OCI-LY1 (cell line): Measurements from ENCODE around the gene PUM2.
"Not testable (repeated sequence)": the region's sequence is repeated elsewhere in the genome, so short reads cannot be mapped to it uniquely, and the experiment has no call there.

Experiments used
- H2AFZ ChIP-seq: fragments of 200-600 bp; sonication (generic), shearing (Covaris generic); 2 replicates; pipeline ENCODE4 v1.6.0; 2014; ENCODE audit warnings: antibody characterized with exemption, mild to moderate bottlenecking, low read length
- H3F3A ChIP-seq: fragments of 200-600 bp; sonication (generic), shearing (Covaris generic); 2 replicates; pipeline ENCODE4 v1.6.0; 2014; ENCODE audit warnings: mild to moderate bottlenecking, antibody characterized with exemption, low read length, moderate library complexity; ENCODE audit not compliant: insufficient read depth
- H3K27ac ChIP-seq: fragments of 200-600 bp; sonication (generic); 2 replicates; pipeline ENCODE4 v1.5.1; 2014; ENCODE audit warnings: low read length, mixed run types, mild to moderate bottlenecking, low read depth; ENCODE audit not compliant: poor library complexity, severe bottlenecking
- H3K27me3 ChIP-seq: fragments of 200-600 bp; sonication (generic); 2 replicates; pipeline ENCODE4 v1.6.0; 2014; ENCODE audit warnings: antibody characterized with exemption, mild to moderate bottlenecking, low read length, moderate library complexity; ENCODE audit not compliant: insufficient read depth
- H3K36me3 ChIP-seq: fragments of 200-600 bp; sonication (generic); 2 replicates; pipeline ENCODE4 v1.6.1; 2014; ENCODE audit warnings: mild to moderate bottlenecking, antibody characterized with exemption, low read length, moderate library complexity, mixed read lengths; ENCODE audit not compliant: insufficient read depth
- H3K4me1 ChIP-seq: fragments of 200-600 bp; sonication (generic); 2 replicates; pipeline ENCODE4 v1.5.1; 2014; ENCODE audit warnings: mild to moderate bottlenecking, low read length, moderate library complexity; ENCODE audit not compliant: insufficient read depth, severe bottlenecking
- H3K4me2 ChIP-seq: fragments of 200-600 bp; sonication (generic), shearing (Covaris generic); 2 replicates; pipeline ENCODE4 v1.6.1; 2014; ENCODE audit warnings: low read length
- H3K4me3 ChIP-seq: fragments of 200-600 bp; sonication (generic); 2 replicates; pipeline ENCODE4 v1.5.1; 2014; ENCODE audit warnings: low read length, low read depth, mild to moderate bottlenecking, mixed read lengths; ENCODE audit not compliant: poor library complexity, severe bottlenecking
- H3K79me2 ChIP-seq: fragments of 200-600 bp; shearing (Covaris generic); 2 replicates; pipeline ENCODE4 v1.6.1; 2016; ENCODE audit warnings: mixed run types, low read length, mixed read lengths; ENCODE audit not compliant: insufficient read depth
- H3K9ac ChIP-seq: fragments of 200-600 bp; sonication (generic), shearing (Covaris generic); 2 replicates; pipeline ENCODE4 v1.6.1; 2014; ENCODE audit warnings: mild to moderate bottlenecking, low read length, mixed read lengths
- H3K9me2 ChIP-seq: fragments of 200-600 bp; sonication (generic), shearing (Covaris generic); 2 replicates; pipeline ENCODE4 v1.6.1; 2014; ENCODE audit warnings: low read depth, mild to moderate bottlenecking, low read length, mixed read lengths
- H3K9me3 ChIP-seq: fragments of 200-600 bp; shearing (Covaris generic); 2 replicates; pipeline ENCODE4 v1.6.1; 2014; ENCODE audit warnings: low read length, mixed read lengths
- H4K20me1 ChIP-seq: fragments of 200-600 bp; sonication (generic), shearing (Covaris generic); 2 replicates; pipeline ENCODE4 v1.6.0; 2016; ENCODE audit warnings: mild to moderate bottlenecking, low read length; ENCODE audit not compliant: insufficient read depth
- EZH2 ChIP-seq: fragments of 200-600 bp; sonication (generic), shearing (Covaris generic); IDR thresholded peaks from 2 replicates; pipeline ENCODE4 v1.8.0; 2017; ENCODE audit warnings: borderline replicate concordance, mixed run types, mild to moderate bottlenecking, antibody characterized with exemption, low read length, moderate library complexity, mixed read lengths
- TF ChIP-seq, protein P1 (sequence below): fragments of 200-600 bp; sonication (generic), shearing (Covaris generic); IDR thresholded peaks from 2 replicates; pipeline ENCODE4 v1.5.1; 2017; ENCODE audit warnings: mild to moderate bottlenecking, antibody characterized with exemption, low read length, moderate library complexity, mixed read lengths

Gene PUM2

GRCh38 chr2:20241973-20242726, 108.5 kb downstream of the PUM2 start:
- H3K9ac ChIP-seq = no peak overlapping the region
- H3F3A ChIP-seq = no peaks in the 10 kb centered on the region
- H4K20me1 ChIP-seq = no peaks in the 10 kb centered on the region
- H2AFZ ChIP-seq = no peak overlapping the region
- peaks cover 8% of the 10 kb centered on the region for H3K36me3 ChIP-seq
- H3K27me3 ChIP-seq = peaks cover 3% of the 10 kb centered on the region; the same call in 1 of the 2 replicates
- H3K9me3 ChIP-seq = no peaks in the 10 kb centered on the region; the same call in none of the 2 replicates
- no peaks in the 10 kb centered on the region for H3K79me2 ChIP-seq
- H3K4me1 ChIP-seq = no peaks in the 10 kb centered on the region
- no peaks in the 10 kb centered on the region for H3K9me2 ChIP-seq
- no peak overlapping the region for H3K27ac ChIP-seq
- H3K4me3 ChIP-seq = no peak overlapping the region
- TF ChIP-seq, protein P1, sequence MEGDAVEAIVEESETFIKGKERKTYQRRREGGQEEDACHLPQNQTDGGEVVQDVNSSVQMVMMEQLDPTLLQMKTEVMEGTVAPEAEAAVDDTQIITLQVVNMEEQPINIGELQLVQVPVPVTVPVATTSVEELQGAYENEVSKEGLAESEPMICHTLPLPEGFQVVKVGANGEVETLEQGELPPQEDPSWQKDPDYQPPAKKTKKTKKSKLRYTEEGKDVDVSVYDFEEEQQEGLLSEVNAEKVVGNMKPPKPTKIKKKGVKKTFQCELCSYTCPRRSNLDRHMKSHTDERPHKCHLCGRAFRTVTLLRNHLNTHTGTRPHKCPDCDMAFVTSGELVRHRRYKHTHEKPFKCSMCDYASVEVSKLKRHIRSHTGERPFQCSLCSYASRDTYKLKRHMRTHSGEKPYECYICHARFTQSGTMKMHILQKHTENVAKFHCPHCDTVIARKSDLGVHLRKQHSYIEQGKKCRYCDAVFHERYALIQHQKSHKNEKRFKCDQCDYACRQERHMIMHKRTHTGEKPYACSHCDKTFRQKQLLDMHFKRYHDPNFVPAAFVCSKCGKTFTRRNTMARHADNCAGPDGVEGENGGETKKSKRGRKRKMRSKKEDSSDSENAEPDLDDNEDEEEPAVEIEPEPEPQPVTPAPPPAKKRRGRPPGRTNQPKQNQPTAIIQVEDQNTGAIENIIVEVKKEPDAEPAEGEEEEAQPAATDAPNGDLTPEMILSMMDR = peak; percentile 15; the same call in 1 of the 2 replicates
- no peak for TF ChIP-seq EZH2
- H3K4me2 ChIP-seq = no peak overlapping the region

- H3K9me2 ChIP-seq, H3K27me3 ChIP-seq, H3K79me2 ChIP-seq, H3K36me3 ChIP-seq, H3K9ac ChIP-seq, H2AFZ ChIP-seq, H3K4me3 ChIP-seq, H3K27ac ChIP-seq, H3F3A ChIP-seq, H3K4me2 ChIP-seq, H4K20me1 ChIP-seq, H3K4me1 ChIP-seq, H3K9me3 ChIP-seq: not testable (repeated sequence)
Observed at GRCh38 chr2:20240291-20240690, 110.4 kb downstream of the PUM2 start.

DNA sequence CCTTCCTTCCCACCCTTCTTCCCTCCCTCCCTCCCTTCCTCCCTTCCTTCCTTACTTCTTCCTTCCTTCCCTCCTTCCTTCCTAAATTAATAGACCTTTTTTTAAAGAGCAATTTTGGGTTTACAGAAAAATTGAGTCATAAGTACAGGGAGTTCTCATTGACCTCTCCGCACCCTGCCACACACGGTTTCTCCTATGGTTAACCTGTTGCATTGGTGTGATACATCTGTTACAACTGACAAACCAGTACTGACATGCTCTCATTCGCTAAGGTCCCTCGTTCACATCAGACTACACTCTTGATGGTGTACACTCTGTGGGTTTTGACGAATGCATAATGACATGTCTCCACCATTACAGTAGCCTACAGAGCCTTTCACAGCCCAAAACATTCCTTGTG, 114.1 kb downstream of the PUM2 start:
- H3K9ac ChIP-seq = no peak overlapping the region
- H3K27me3 ChIP-seq = peaks cover 3% of the 10 kb centered on the region; the same call in 1 of the 2 replicates
- peaks cover 5% of the 10 kb centered on the region for H3K9me3 ChIP-seq
- H3K9me2 ChIP-seq = no peaks in the 10 kb centered on the region
- no peak for TF ChIP-seq EZH2
- TF ChIP-seq, protein P1 = no peak
- H3K79me2 ChIP-seq = no peaks in the 10 kb centered on the region
- H3K4me1 ChIP-seq = no peaks in the 10 kb centered on the region
- no peak overlapping the region for H3K4me3 ChIP-seq
- no peaks in the 10 kb centered on the region for H3F3A ChIP-seq
- H2AFZ ChIP-seq = no peak overlapping the region
- no peaks in the 10 kb centered on the region for H4K20me1 ChIP-seq
- no peak overlapping the region for H3K27ac ChIP-seq
- no peaks in the 10 kb centered on the region; the same call in 1 of the 2 replicates for H3K36me3 ChIP-seq
- no peak overlapping the region for H3K4me2 ChIP-seq
